K562 (cell line): ENCODE results near the gene PTRH1. TPM values are rescaled to one million over a fixed set of nuclear protein-coding genes. Genes with fewer than 3 reads are reported as not detected.

ENCODE experiments used
- ATAC-seq: fragments of 200-7000 bp; cut with Tn5 transposase; 3 replicates; pipeline ENCODE4 v1.9.1; 2020; ENCODE audit warnings: moderate library complexity
- BruUV-seq: library from RNA; stranded (reverse); fragments of 400-500 nt; replicated peaks from 2 replicates; lab custom pipeline; 2021; lab: Mats Ljungman, UMichigan
- CTCF ChIA-PET: fragments of 300-600 bp; formaldehyde crosslinking; extraction: SDS; loops from one replicate; lab custom pipeline; 2021; ENCODE audit warnings: low intra/inter-chr PET ratio; lab: Yijun Ruan, JAX
- POLR2A ChIA-PET: fragments of 300-600, 350-650 bp; sonication (Branson Sonifier 250); formaldehyde crosslinking; extraction: SDS; loops from one replicate; lab custom pipeline; 2021; ENCODE audit warnings: antibody characterized with exemption, inconsistent platforms; lab: Yijun Ruan, JAX
- DNase-seq, 4 experiments: peaks; one replicate each; pipeline versions ENCODE4 v3.0.0 to v3.0.0-alpha.2; 2011 to 2018; ENCODE audit warnings: low spot score in 3 of 4, mixed read lengths in 3 of 4; ENCODE audit errors: extremely low read depth in 1 of 4
- FAIRE-seq: peaks from 2 replicates; lab custom pipeline; 2011; peaks lifted over from hg19 to GRCh38; lab: Jason Lieb, UNC
- H2AFZ ChIP-seq: 2 replicates; pipeline ENCODE4 v1.6.0; 2011; ENCODE audit warnings: low read depth, low read length, control low read depth, inconsistent platforms
- H3K27ac ChIP-seq: fragments of 200-600 bp; 3 replicates; pipeline ENCODE4 v1.8.0; 2011; ENCODE audit warnings: low read depth, mild to moderate bottlenecking, control low read depth, inconsistent platforms, low read length, moderate library complexity, mixed read lengths; ENCODE audit errors: extremely low read depth
- H3K27me3 ChIP-seq, 2 experiments: fragments of 300-600 bp in 1 of 2; 2 replicates in 1 of 2; 3 replicates in 1 of 2; pipeline versions ENCODE4 v1.6.0 to v1.8.0; 2011; ENCODE audit warnings: inconsistent platforms in 2 of 2, low read length in 2 of 2, mild to moderate bottlenecking in 1 of 2, mixed read lengths in 1 of 2, moderate library complexity in 1 of 2; ENCODE audit not compliant: control insufficient read depth in 2 of 2, insufficient read depth in 2 of 2
- H3K36me3 ChIP-seq: fragments of 300-600 bp; 3 replicates; pipeline ENCODE4 v1.8.0; 2011; ENCODE audit warnings: mild to moderate bottlenecking, low read length, inconsistent platforms; ENCODE audit not compliant: control insufficient read depth, insufficient read depth
- H3K4me1 ChIP-seq, 2 experiments: fragments of 200-600 bp in 1 of 2; replicated peaks in 1 of 2; 2 replicates in 1 of 2; 3 replicates in 1 of 2; pipeline versions ENCODE4 v1.5.1 to v1.8.0; 2011; ENCODE audit warnings: inconsistent platforms in 2 of 2, low read length in 2 of 2, mild to moderate bottlenecking in 1 of 2, mixed read lengths in 1 of 2, moderate library complexity in 1 of 2; ENCODE audit not compliant: control insufficient read depth in 2 of 2, insufficient read depth in 2 of 2
- H3K4me2 ChIP-seq: 2 replicates; pipeline ENCODE4 v1.6.1; 2011; ENCODE audit warnings: low read length, control low read depth, inconsistent platforms, mixed read lengths; ENCODE audit not compliant: insufficient read depth
- H3K4me3 ChIP-seq: fragments of 200-600 bp; sonication (generic), shearing (Covaris generic); 2 replicates; pipeline ENCODE4 v1.5.1; 2016; ENCODE audit warnings: control low read depth, inconsistent platforms
- H3K79me2 ChIP-seq: fragments of 200-600 bp; 3 replicates; pipeline ENCODE4 v1.8.0; 2011; ENCODE audit warnings: low read length, inconsistent platforms; ENCODE audit not compliant: control insufficient read depth, insufficient read depth
- H3K9ac ChIP-seq, 2 experiments: 2 replicates each; pipeline versions ENCODE4 v1.6.0 to v1.6.1; 2011; ENCODE audit warnings: low read depth in 2 of 2, low read length in 2 of 2, control low read depth in 1 of 2, inconsistent platforms in 1 of 2, mild to moderate bottlenecking in 1 of 2, mixed read lengths in 1 of 2; ENCODE audit not compliant: insufficient read depth in 1 of 2
- H3K9me1 ChIP-seq: one replicate; pipeline ENCODE4 v1.6.0; 2011; ENCODE audit warnings: inconsistent platforms, mild to moderate bottlenecking, low read length, moderate library complexity; ENCODE audit not compliant: control insufficient read depth, insufficient read depth
- H3K9me3 ChIP-seq: replicated peaks from 2 replicates; pipeline ENCODE4 v1.5.1; 2011; ENCODE audit warnings: low read depth, low read length, inconsistent platforms; ENCODE audit not compliant: control insufficient read depth, insufficient read depth
- H4K20me1 ChIP-seq: replicated peaks from 2 replicates; pipeline ENCODE4 v1.6.1; 2011; ENCODE audit warnings: low read length, inconsistent platforms, mixed read lengths; ENCODE audit not compliant: control insufficient read depth, insufficient read depth
- C11orf30 ChIP-seq: fragments of 450-650 bp; IDR thresholded peaks from 2 replicates; pipeline ENCODE4 v1.6.1; 2016; ENCODE audit warnings: low read depth, mild to moderate bottlenecking
- CEBPG ChIP-seq, 3 experiments: fragments of 200-800 bp in 1 of 3; sonication (Bioruptor generic) in 1 of 3; sonication (generic) in 1 of 3; formaldehyde crosslinking in 1 of 3; IDR thresholded peaks in 2 of 3; conservative IDR thresholded peaks in 1 of 3; 2 replicates each; pipeline versions ENCODE4 v1.6.1 to v1.8.0; 2016 to 2022; ENCODE audit warnings: missing compliant biosample characterization in 2 of 3, missing genetic modification characterization in 2 of 3, mild to moderate bottlenecking in 1 of 3, missing genetic modification reagents in 1 of 3
- GTF2E2 ChIP-seq: fragments of 200-800 bp; sonication (Bioruptor generic); IDR thresholded peaks from 2 replicates; pipeline ENCODE4 v1.6.1; 2016; ENCODE audit warnings: missing genetic modification characterization, missing compliant biosample characterization
- HDAC6 ChIP-seq: IDR thresholded peaks from 2 replicates; pipeline ENCODE4 v1.6.1; 2012; ENCODE audit warnings: low read depth, mild to moderate bottlenecking, control low read depth, inconsistent platforms, low read length, moderate library complexity
- LARP7 ChIP-seq: fragments of 450-650 bp; IDR thresholded peaks from 2 replicates; pipeline ENCODE4 v1.6.1; 2016
- MAFF ChIP-seq: IDR thresholded peaks from 2 replicates; pipeline ENCODE4 v1.6.1; 2012; ENCODE audit warnings: low read length, improper control_type of control experiment
- NR4A1 ChIP-seq, 2 experiments: fragments of 250-450 bp in 1 of 2; fragments of 450-650 bp in 1 of 2; sonication (Bioruptor Pico) in 1 of 2; IDR thresholded peaks; 2 replicates each; pipeline versions ENCODE4 v1.4.0 to v1.6.1; 2016 to 2020; ENCODE audit warnings: mild to moderate bottlenecking in 2 of 2, missing compliant biosample characterization in 1 of 2, missing genetic modification characterization in 1 of 2, moderate library complexity in 1 of 2
- PRMT5 ChIP-seq: sonication (generic); formaldehyde crosslinking; IDR thresholded peaks from 2 replicates; pipeline ENCODE4 v1.5.0; 2020; ENCODE audit warnings: missing genetic modification reagents
- U2AF1 ChIP-seq: fragments of 200-400 bp; formaldehyde crosslinking; optimal IDR thresholded peaks from 2 replicates; pipeline ENCODE3; 2017; ENCODE audit warnings: mild to moderate bottlenecking, low read depth, low read length, moderate library complexity
- ZNF143 ChIP-seq: sonication (generic); formaldehyde crosslinking; IDR thresholded peaks from 2 replicates; pipeline ENCODE4 v1.9.0; 2022; ENCODE audit warnings: mild to moderate bottlenecking, missing genetic modification reagents
- ZNF224 ChIP-seq: sonication (generic); formaldehyde crosslinking; IDR thresholded peaks from 2 replicates; pipeline ENCODE4 v1.8.0; 2022; ENCODE audit warnings: mild to moderate bottlenecking, missing genetic modification reagents
- ZNF263 ChIP-seq: sonication (generic); formaldehyde crosslinking; IDR thresholded peaks from 2 replicates; pipeline ENCODE4 v1.8.0; 2022; ENCODE audit warnings: mild to moderate bottlenecking, missing genetic modification reagents, borderline replicate concordance
- ZNF316 ChIP-seq: fragments of 450-650 bp; IDR thresholded peaks from 2 replicates; pipeline ENCODE4 v1.6.1; 2016
- WGBS: fragments of 100-300 bp; shearing (Covaris generic); methylation state at CpG from one replicate; pipeline ENCODE4 v1.1.6; 2016; ENCODE audit warnings: low coverage, mixed read lengths; ENCODE audit not compliant: insufficient coverage; ENCODE audit errors: missing lambda C conversion rate; 5-methylcytosine and 5-hydroxymethylcytosine counted together
- in situ Hi-C: fragments of 300-500 bp; cut with MboI; formaldehyde crosslinking; loops from 4 replicates; pipeline ENCODE4 v1.15.0; 2018; ENCODE audit warnings: inconsistent platforms, mixed read lengths
- intact Hi-C: fragments of 100-400 bp; cut with micrococcal nuclease; formaldehyde crosslinking; loops from 2 replicates; pipeline ENCODE4 v1.14.2; 2022
- polyA plus RNA-seq, 8 experiments: library from polyadenylated mRNA; depleted of rRNA in 4 of 8; stranded (reverse) in 5 of 8; unstranded in 3 of 8; fragments of >200 nt; fragmentation: Nextera tagmentation in 2 of 8; fragmentation: Illumina TruSeq in 1 of 8; extraction: Ambion mirVana in 2 of 8; extraction: Trizol in 1 of 8; gene quantifications; 2 replicates each; pipeline versions ENCODE4 v1.2.1 to v1.2.3, GENCODE V29; 2011 to 2014; ENCODE audit warnings: inconsistent platforms in 1 of 8, missing spikeins in 1 of 8
- total RNA-seq, 7 experiments: library from RNA; depleted of rRNA in 6 of 7; stranded (reverse); fragments of >200 nt in 6 of 7; fragmentation: Illumina TruSeq in 2 of 7; extraction: Trizol in 2 of 7; gene quantifications; 2 replicates each; pipeline versions ENCODE4 v1.2.1 to v1.2.3, GENCODE V29; 2011 to 2021; ENCODE audit warnings: low replicate concordance in 1 of 7

Gene PTRH1
- total and polyA plus RNA-seq, 9 of the 15 experiments (the other 6 are each of a cell fraction or from before 2014, with no cell fraction given) = 0.63 to 43.1 (median 5.7) TPM

DNA sequence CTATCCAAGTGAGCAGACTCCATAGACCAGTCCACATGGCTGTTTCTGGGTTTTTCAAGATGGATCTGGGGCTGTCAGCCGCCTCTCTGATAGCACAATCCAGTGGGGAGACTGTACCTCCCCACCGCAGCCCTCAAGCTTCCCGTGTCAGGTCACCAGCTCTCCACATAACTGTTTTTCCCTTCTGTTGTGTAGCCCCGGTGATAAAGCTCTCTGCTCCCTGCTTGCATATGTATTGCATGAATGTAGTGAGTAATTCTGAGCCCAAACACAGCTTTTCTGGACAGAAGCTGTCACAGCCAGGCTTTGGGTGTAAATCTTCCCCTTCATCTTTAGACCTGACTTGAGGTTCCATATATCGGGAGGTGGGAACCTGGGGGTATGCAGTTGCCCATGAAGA is 31.7 kb downstream of the PTRH1 start:
- WGBS = 68% methylated on average over 5 of the region's 5 CpGs
- H3K36me3 ChIP-seq = peaks cover 33% of the 10 kb centered on the region; the same call in 2 of the 3 replicates

DNA sequence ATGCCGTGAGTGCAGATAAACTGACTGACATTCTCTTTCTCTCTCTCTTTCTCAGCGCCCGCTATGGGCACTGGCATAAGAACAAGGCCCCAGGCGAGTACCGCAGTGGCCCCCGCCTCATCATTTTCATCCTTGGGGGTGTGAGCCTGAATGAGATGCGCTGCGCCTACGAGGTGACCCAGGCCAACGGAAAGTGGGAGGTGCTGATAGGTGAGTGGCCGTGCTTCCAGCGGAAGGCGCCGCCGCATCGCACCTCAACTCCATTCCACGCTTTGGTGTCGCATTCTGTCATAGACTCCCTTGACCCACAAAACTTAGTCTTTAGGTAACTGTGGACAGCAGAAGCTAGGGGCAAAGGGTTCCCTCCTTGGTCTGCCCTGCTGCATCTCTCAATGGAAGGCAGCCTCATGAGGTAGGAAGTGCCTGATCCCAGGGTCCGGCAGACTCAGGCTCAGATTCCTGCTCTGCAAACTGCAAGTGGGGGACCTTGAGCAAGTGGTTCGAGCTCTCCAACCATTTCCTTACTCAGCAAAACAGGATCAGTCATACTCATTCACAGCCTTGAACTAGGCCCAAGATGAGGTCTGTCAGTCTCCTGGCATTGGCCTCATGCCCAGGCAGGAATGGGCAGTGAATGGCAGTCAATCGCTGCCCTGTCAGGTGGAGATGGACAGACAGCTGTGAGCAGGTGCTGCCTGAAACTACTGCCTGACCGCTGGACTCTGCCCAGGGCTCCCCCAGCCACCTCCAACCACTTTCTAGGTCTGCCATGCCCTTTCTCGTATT is 32.9 kb downstream of the PTRH1 start:
- Histone ChIP-seq H3K27me3 (no peaks in the 10 kb centered on the region), H4K20me1 (no peaks in the 10 kb centered on the region), H3K9me1 (no peaks in the 10 kb centered on the region), H3K27ac (no peak overlapping the region), H3K36me3 (peaks cover 34% of the 10 kb centered on the region; the same call in 2 of the 3 replicates), H3K4me2 (no peak overlapping the region), H2AFZ (no peak overlapping the region), H3K79me2 (no peaks in the 10 kb centered on the region), H3K9ac (peak overlapping the region in 1 of 2 experiments; percentile 65; a peak in 1 of 4 replicates), H3K4me3 (no peak overlapping the region), H3K9me3 (no peaks in the 10 kb centered on the region), H3K4me1 (no peaks in the 10 kb centered on the region; a peak in 1 of 5 replicates)
- no peak for ATAC-seq
- POLR2A ChIA-PET = interaction anchor here (0.8 to 2.3 kb wide), 3 partner anchors 11 to 62 kb away, joined by 3 to 6 read pairs (median 3); no protein-coding TSS in a partner anchor
- FAIRE-seq = no peak
- WGBS = 82% methylated on average over 22 of the region's 23 CpGs
- in situ Hi-C loops = no loop called here
- no peak for TF ChIP-seq NR4A1 (CRISPR knock-in tag; IDR thresholded peaks at IDR 0.05)
- no peak for TF ChIP-seq NR4A1 (tag; IDR thresholded peaks at IDR 0.05)
- TF ChIP-seq ZNF263 (CRISPR knock-in tag) = 0 out of 2 replicates have a peak, but pooled peaks have one; percentile 13
- no peak for TF ChIP-seq U2AF1
- peak; percentile 8; the same call in 1 of the 2 replicates for TF ChIP-seq MAFF
- TF ChIP-seq PRMT5 (CRISPR knock-in tag) = no peak
- TF ChIP-seq C11orf30 = peak; percentile 57; the same call in 1 of the 2 replicates
- no peak for TF ChIP-seq LARP7
- no peak for TF ChIP-seq ZNF224
- TF ChIP-seq GTF2E2 (tag) = no peak
- TF ChIP-seq ZNF316 = peak; percentile 59
- CTCF ChIA-PET = no interaction called here
- intact Hi-C loops = no loop called here
- no peak for DNase-seq
- no TSS peak for BruUV-seq

More for the DNA sequence above, 31.7 kb downstream of the PTRH1 start:
- FAIRE-seq = no peak
- Histone ChIP-seq H3K4me1 (no peaks in the 10 kb centered on the region; a peak in 1 of 5 replicates), H3K9me3 (no peaks in the 10 kb centered on the region), H4K20me1 (no peaks in the 10 kb centered on the region), H3K27me3 (no peaks in the 10 kb centered on the region), H3K79me2 (no peaks in the 10 kb centered on the region), H3K9ac (no peak overlapping the region; a peak in 1 of 4 replicates), H3K4me3 (no peak overlapping the region), H3K27ac (no peak overlapping the region), H3K9me1 (no peaks in the 10 kb centered on the region), H3K4me2 (no peak overlapping the region), H2AFZ (no peak overlapping the region)
- ATAC-seq = no peak; the same call in 2 of the 3 replicates
- intact Hi-C loops = no loop called here
- BruUV-seq = no TSS peak
- POLR2A ChIA-PET = interaction anchor here (0.6 to 1.0 kb wide), 3 partner anchors 12 to 31 kb away, joined by 3 read pairs; no protein-coding TSS in a partner anchor
- in situ Hi-C loops = no loop called here
- no peak for DNase-seq
- TF ChIP-seq ZNF143 (CRISPR knock-in tag) (no peak), HDAC6 (no peak), CEBPG (CRISPR knock-in tag; IDR thresholded peaks at IDR 0.05) (0 out of 2 replicates have a peak, but pooled peaks have one; percentile 24), CEBPG (tag; conservative IDR thresholded peaks at IDR 0.05 in 1 of 2, IDR thresholded peaks at IDR 0.05 in 1 of 2) (no peak)
- CTCF ChIA-PET = no interaction called here
